Activated B cell treated with CpG ODN at 0.5 μM for 24 hours (primary cell): ENCODE data around the gene KRT7. TPM values are rescaled to one million over a fixed set of nuclear protein-coding genes. Genes with fewer than 3 reads are reported as not detected.

Experiments
- ATAC-seq: fragments of 200-7000 bp; cut with Tn5 transposase; one replicate; pipeline ENCODE4 v1.10.0; 2021; ENCODE audit warnings: low read depth, mild to moderate bottlenecking, moderate library complexity
- CTCF ChIA-PET: fragments of 350-600 bp; sonication (Branson Sonifier 250); formaldehyde crosslinking; loops from one replicate; lab custom pipeline; 2021; ENCODE audit warnings: antibody characterized with exemption; lab: Charles Lee
- POLR2A ChIA-PET: fragments of 350-600 bp; sonication (Branson Sonifier 250); formaldehyde crosslinking; loops from one replicate; lab custom pipeline; 2021; ENCODE audit warnings: antibody characterized with exemption; lab: Charles Lee
- DNase-seq: peaks from one replicate; pipeline ENCODE4 v3.0.0; 2022
- H3K27ac Mint-ChIP-seq: one replicate; pipeline ENCODE4 v1.8.0; 2020; ENCODE audit warnings: mixed read lengths
- H3K27me3 Mint-ChIP-seq: one replicate; pipeline ENCODE4 v1.8.0; 2021; ENCODE audit warnings: mixed read lengths
- H3K36me3 Mint-ChIP-seq: one replicate; pipeline ENCODE4 v1.8.0; 2021; ENCODE audit warnings: low read depth, mixed read lengths
- H3K4me1 Mint-ChIP-seq: one replicate; pipeline ENCODE4 v1.8.0; 2021; ENCODE audit warnings: mixed read lengths
- H3K4me3 Mint-ChIP-seq: one replicate; pipeline ENCODE4 v1.8.0; 2020; ENCODE audit warnings: mild to moderate bottlenecking, mixed read lengths
- H3K9me3 Mint-ChIP-seq: one replicate; pipeline ENCODE4 v1.8.0; 2020; ENCODE audit warnings: mixed read lengths
- CTCF ChIP-seq: fragments of 200-600 bp; IDR thresholded peaks from one replicate; pipeline ENCODE4 v1.8.0; 2022; ENCODE audit warnings: antibody characterized with exemption, mild to moderate bottlenecking
- intact Hi-C: fragments of 100-400 bp; cut with micrococcal nuclease; formaldehyde crosslinking; loops from one replicate; pipeline ENCODE4 v1.15.1; 2024
- total RNA-seq: library from RNA; stranded (reverse); gene quantifications from 2 replicates; pipeline ENCODE4 v1.2.3, GENCODE V29; 2022

The KRT7 gene
- total RNA-seq, 1 donor from 2014 or later = 1.1 TPM

GRCh38 chr12:52200086-52200780 is 32.8 kb upstream of the KRT7 start:
- no peaks in the 10 kb centered on the region for H3K9me3 Mint-ChIP-seq
- no peak for ATAC-seq
- ChIA-PET CTCF (no interaction called here), POLR2A (no interaction called here)
- no peaks in the 10 kb centered on the region for H3K36me3 Mint-ChIP-seq
- intact Hi-C loops = no loop called here
- H3K27ac Mint-ChIP-seq = no peak overlapping the region
- no peaks in the 10 kb centered on the region for H3K4me1 Mint-ChIP-seq
- peaks cover 32% of the 10 kb centered on the region for H3K27me3 Mint-ChIP-seq
- no peak overlapping the region for H3K4me3 Mint-ChIP-seq
- TF ChIP-seq CTCF = no peak
- no peak for DNase-seq

GRCh38 chr12:52200781-52201450 is 32.1 kb upstream of the KRT7 start:
- ATAC-seq = no peak
- intact Hi-C loops = no loop called here
- POLR2A ChIA-PET = no interaction called here

GRCh38 chr12:52201451-52201839 is 31.6 kb upstream of the KRT7 start:
- TF ChIP-seq CTCF = no peak
- H3K4me1 Mint-ChIP-seq = no peaks in the 10 kb centered on the region
- no peaks in the 10 kb centered on the region for H3K9me3 Mint-ChIP-seq
- ChIA-PET CTCF (no interaction called here), POLR2A (no interaction called here)
- H3K27me3 Mint-ChIP-seq = peaks cover 26% of the 10 kb centered on the region
- no peaks in the 10 kb centered on the region for H3K36me3 Mint-ChIP-seq
- no peak for DNase-seq
- no peak overlapping the region for H3K27ac Mint-ChIP-seq
- H3K4me3 Mint-ChIP-seq = no peak overlapping the region
- intact Hi-C loops = no loop called here
- ATAC-seq = no peak

More at GRCh38 chr12:52200781-52201450, 32.1 kb upstream of the KRT7 start:
- H3K9me3 Mint-ChIP-seq = no peaks in the 10 kb centered on the region
- CTCF ChIA-PET = no interaction called here
- H3K27ac Mint-ChIP-seq = no peak overlapping the region
- no peak overlapping the region for H3K4me3 Mint-ChIP-seq
- peaks cover 26% of the 10 kb centered on the region for H3K27me3 Mint-ChIP-seq
- H3K36me3 Mint-ChIP-seq = no peaks in the 10 kb centered on the region
- no peak for TF ChIP-seq CTCF
- no peaks in the 10 kb centered on the region for H3K4me1 Mint-ChIP-seq
- DNase-seq = no peak

GRCh38 chr12:52202361-52203078 is 30.5 kb upstream of the KRT7 start:
- no peaks in the 10 kb centered on the region for H3K4me1 Mint-ChIP-seq
- intact Hi-C loops = no loop called here
- TF ChIP-seq CTCF = no peak
- no peak overlapping the region for H3K4me3 Mint-ChIP-seq
- H3K9me3 Mint-ChIP-seq = no peaks in the 10 kb centered on the region
- ChIA-PET CTCF (no interaction called here), POLR2A (no interaction called here)
- H3K27ac Mint-ChIP-seq = no peak overlapping the region
- H3K36me3 Mint-ChIP-seq = no peaks in the 10 kb centered on the region
- DNase-seq = no peak
- ATAC-seq = no peak
- peaks cover 27% of the 10 kb centered on the region for H3K27me3 Mint-ChIP-seq
